Activated CD4-positive, alpha-beta T cell treated with anti-CD3 and anti-CD28 coated beads, Interleukin-2, amount 10 ng/mL, durations not matched to agents 24 days and 14 days (primary cell): ENCODE results near the gene STC2. TPM values are rescaled to one million over a fixed set of nuclear protein-coding genes. Genes with fewer than 3 reads are reported as not detected.
"Not testable (repeated sequence)": the region's sequence is repeated elsewhere in the genome, so short reads cannot be mapped to it uniquely, and the experiment has no call there.

ENCODE experiments used
- DNase-seq: peaks from one replicate; pipeline ENCODE4 v3.0.0; 2022
- H3K27ac Mint-ChIP-seq: one replicate; pipeline ENCODE4 v1.8.0; 2022; ENCODE audit warnings: mild to moderate bottlenecking, mixed read lengths
- H3K27me3 Mint-ChIP-seq: one replicate; pipeline ENCODE4 v1.8.0; 2022; ENCODE audit warnings: mixed read lengths
- H3K36me3 Mint-ChIP-seq: one replicate; pipeline ENCODE4 v1.8.0; 2022; ENCODE audit warnings: low read depth, mild to moderate bottlenecking, mixed read lengths
- H3K4me1 Mint-ChIP-seq: one replicate; pipeline ENCODE4 v1.8.0; 2021; ENCODE audit warnings: mixed read lengths
- H3K4me3 Mint-ChIP-seq: one replicate; pipeline ENCODE4 v1.8.0; 2022; ENCODE audit warnings: mild to moderate bottlenecking, moderate library complexity, mixed read lengths
- H3K9me3 Mint-ChIP-seq: one replicate; pipeline ENCODE4 v1.8.0; 2021; ENCODE audit warnings: mixed read lengths
- intact Hi-C: fragments of 100-400 bp; cut with micrococcal nuclease; formaldehyde crosslinking; loops from one replicate; pipeline ENCODE4 v1.15.1; 2023
- total RNA-seq: library from RNA; stranded (reverse); gene quantifications from 2 replicates; pipeline ENCODE4 v1.2.3, GENCODE V29; 2022

Gene STC2
- total RNA-seq, 1 donor from 2014 or later, result 41.0 TPM

- Mint-ChIP-seq H3K27ac (no peak overlapping the region), H3K4me1 (peaks cover 18% of the 10 kb centered on the region), H3K27me3 (peaks cover 60% of the 10 kb centered on the region), H3K9me3 (no peaks in the 10 kb centered on the region), H3K4me3 (no peak overlapping the region), H3K36me3 (no peaks in the 10 kb centered on the region)
- intact Hi-C loops, result no loop called here
- DNase-seq, result no peak
Observed at GRCh38 chr5:173290477-173291131, 37.6 kb downstream of the STC2 start.

DNA sequence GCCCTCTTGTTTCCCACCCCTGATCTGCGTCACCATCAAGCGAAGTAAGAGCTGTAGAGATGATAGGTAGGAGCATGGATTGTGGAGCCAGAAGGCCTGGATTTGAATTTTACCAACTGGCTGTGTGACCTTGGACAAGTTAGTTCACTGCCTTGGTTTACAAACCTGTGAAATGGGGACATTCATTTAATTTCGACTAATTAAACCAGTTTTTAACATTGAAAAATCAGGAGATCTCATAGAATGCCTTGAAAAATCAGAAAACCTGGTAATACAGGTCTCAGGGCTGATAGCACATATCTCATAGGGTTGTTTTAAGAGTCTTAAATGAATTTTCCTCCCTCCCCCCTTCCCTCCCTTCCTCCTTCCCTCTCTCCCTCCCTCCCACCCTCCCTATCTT is 38.8 kb downstream of the STC2 start:
- Mint-ChIP-seq H3K27ac (no peak overlapping the region), H3K4me3 (no peak overlapping the region), H3K4me1 (peaks cover 14% of the 10 kb centered on the region), H3K27me3 (peaks cover 64% of the 10 kb centered on the region), H3K36me3 (peaks cover 4% of the 10 kb centered on the region), H3K9me3 (peaks cover 11% of the 10 kb centered on the region)
- no peak for DNase-seq
- intact Hi-C loops, result no loop called here

DNA sequence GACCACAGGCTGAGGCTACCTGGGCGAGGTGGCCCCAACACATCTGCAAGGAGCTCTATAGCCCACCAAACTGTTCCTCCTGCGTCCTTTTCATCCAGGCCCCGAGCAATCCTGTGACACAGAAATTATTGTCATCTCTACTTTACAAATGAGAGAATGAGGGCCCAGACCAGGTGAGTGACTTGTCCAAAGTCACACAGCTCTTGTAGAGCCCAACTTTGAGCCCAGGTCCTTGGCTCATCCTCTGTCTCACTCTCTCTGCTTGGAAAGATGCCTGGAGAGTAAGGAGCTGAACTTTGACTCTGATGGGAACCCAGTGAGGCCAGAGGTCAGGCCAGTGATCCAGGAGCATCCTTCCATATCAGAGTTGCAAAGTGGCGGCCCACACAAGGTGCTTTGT is 39.6 kb downstream of the STC2 start:
- Mint-ChIP-seq H3K9me3 (peaks cover 15% of the 10 kb centered on the region), H3K27me3 (peaks cover 63% of the 10 kb centered on the region), H3K4me1 (peaks cover 10% of the 10 kb centered on the region), H3K27ac (no peak overlapping the region), H3K36me3 (peaks cover 4% of the 10 kb centered on the region), H3K4me3 (no peak overlapping the region)
- intact Hi-C loops, result no loop called here
- no peak for DNase-seq

- peaks cover 8% of the 10 kb centered on the region for H3K4me1 Mint-ChIP-seq
- H3K4me3 Mint-ChIP-seq, result no peak overlapping the region
- peaks cover 71% of the 10 kb centered on the region for H3K27me3 Mint-ChIP-seq
- peaks cover 4% of the 10 kb centered on the region for H3K36me3 Mint-ChIP-seq
- peaks cover 15% of the 10 kb centered on the region for H3K9me3 Mint-ChIP-seq
- intact Hi-C loops, result no loop called here
- H3K27ac Mint-ChIP-seq, result no peak overlapping the region
- DNase-seq, result no peak
Observed at GRCh38 chr5:173287086-173287485, 41.1 kb downstream of the STC2 start.

DNA sequence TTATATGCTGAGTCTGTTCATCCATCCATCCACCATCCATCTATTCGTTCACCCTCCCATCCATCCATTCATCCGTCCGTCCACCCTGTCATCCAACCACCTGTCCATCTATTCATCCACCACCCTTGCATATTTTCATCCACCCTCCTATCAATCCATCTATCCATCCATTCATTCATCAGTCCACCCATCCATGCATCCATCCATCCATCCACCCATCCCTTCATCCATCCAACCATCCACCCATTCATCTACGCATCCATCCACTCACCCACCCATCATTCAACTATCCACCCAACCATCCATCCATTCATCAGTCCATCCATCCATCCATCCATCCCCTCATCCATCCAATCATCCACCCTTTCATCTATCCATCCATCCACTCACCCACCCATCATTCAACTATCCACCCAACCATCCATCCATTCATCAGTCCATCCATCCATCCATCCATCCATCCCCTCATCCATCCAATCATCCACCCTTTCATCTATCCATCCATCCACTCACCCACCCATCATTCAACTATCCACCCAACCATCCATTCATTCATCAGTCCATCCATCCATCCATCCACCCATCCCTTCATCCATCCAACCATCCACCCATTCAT is 43.8 kb downstream of the STC2 start:
- peaks cover 53% of the 10 kb centered on the region for H3K27me3 Mint-ChIP-seq
- H3K4me1 Mint-ChIP-seq, DNase-seq, H3K36me3 Mint-ChIP-seq, intact Hi-C loops, H3K27ac Mint-ChIP-seq: not testable (repeated sequence)
- peak overlapping the region; percentile 44 for H3K4me3 Mint-ChIP-seq
- H3K9me3 Mint-ChIP-seq, result peaks cover 15% of the 10 kb centered on the region

DNA sequence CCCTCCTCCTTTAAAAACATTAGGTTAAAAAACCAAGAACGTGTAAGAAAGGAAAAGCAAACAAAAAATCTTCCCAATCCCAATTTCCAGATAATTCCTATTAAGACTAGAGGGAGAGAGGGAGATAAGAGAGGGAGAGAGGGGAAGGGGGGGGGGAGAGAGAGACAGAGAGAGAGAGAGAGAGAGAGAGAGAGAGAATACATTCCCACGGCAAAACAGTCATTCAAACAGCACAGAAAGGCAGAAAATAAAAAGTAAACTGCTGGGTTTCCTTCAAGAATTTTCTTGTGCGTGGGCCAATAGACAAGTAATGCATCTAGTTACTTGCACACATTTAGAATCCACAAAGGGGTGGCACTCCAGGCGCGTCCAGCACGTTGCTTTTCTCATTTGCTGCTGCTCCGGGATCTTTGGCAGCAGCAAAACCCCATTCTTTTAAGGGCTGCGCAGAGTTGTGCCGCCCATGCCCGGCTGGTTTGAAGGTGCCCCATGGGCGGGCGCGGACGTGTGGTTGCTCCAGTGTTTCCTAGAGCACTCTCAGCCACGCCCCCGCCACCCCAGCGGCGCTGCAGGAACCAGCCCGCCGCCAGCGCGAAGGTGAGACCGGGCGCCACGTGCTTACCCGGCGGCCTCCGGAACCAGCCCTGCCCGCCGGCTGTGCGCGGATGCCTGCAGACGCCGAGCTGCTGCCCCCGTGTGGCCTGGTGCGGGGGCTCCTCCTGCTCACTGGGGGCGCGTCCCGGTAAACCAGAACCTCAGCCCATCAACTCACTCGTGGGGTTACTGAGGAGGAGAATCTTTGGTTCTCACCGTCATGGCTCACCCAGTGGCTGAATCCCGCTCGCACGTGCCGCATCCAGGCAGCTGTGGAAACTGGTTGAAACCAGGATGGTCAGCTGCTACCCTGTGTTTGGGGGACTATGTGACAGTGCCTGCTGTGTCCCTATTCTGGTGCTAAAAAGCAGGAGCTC is 44.6 kb downstream of the STC2 start:
- peak; percentile 91 for DNase-seq
- H3K27me3 Mint-ChIP-seq, result peaks cover 51% of the 10 kb centered on the region
- intact Hi-C loops, result loop anchor here (2.0 kb wide), 1 partner anchor 305 kb away; no protein-coding TSS in a partner anchor
- H3K27ac Mint-ChIP-seq, result no peak overlapping the region
- H3K36me3 Mint-ChIP-seq, result peaks cover 4% of the 10 kb centered on the region
- H3K4me3 Mint-ChIP-seq, result peak overlapping the region; percentile 26
- H3K9me3 Mint-ChIP-seq, result peaks cover 15% of the 10 kb centered on the region
- H3K4me1 Mint-ChIP-seq, result peaks cover 8% of the 10 kb centered on the region

GRCh38 chr5:173282916-173283315 is 45.3 kb downstream of the STC2 start:
- peaks cover 49% of the 10 kb centered on the region for H3K27me3 Mint-ChIP-seq
- no peak overlapping the region for H3K27ac Mint-ChIP-seq
- H3K4me1 Mint-ChIP-seq, result peaks cover 7% of the 10 kb centered on the region
- no peak for DNase-seq
- intact Hi-C loops, result loop anchor here (2.0 kb wide), 1 partner anchor 304 kb away; no protein-coding TSS in a partner anchor
- peaks cover 15% of the 10 kb centered on the region for H3K9me3 Mint-ChIP-seq
- H3K4me3 Mint-ChIP-seq, result peak overlapping the region; percentile 26
- H3K36me3 Mint-ChIP-seq, result peaks cover 4% of the 10 kb centered on the region

DNA sequence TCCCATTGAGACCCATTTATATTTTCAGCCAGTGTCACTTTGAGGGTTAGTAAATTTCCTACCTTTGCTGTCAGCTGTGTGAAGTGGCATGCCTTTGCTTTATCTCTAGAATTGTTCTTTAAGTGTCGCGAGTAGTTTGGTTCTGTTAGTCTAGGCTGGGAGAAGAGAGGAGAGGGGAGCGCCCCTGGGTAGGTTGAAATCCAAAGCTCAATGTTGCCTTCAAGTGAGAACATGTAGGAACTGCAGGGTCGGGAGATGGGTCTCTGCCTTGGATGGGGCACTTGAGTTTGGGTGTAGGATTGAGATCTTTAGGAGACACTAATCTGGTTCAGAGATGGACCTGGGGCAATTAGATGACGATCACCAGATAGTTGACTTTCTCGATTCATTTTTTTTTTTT is 46.3 kb downstream of the STC2 start:
- H3K27ac Mint-ChIP-seq, result no peak overlapping the region
- peaks cover 15% of the 10 kb centered on the region for H3K9me3 Mint-ChIP-seq
- DNase-seq, result no peak
- H3K4me3 Mint-ChIP-seq, result no peak overlapping the region
- peaks cover 48% of the 10 kb centered on the region for H3K27me3 Mint-ChIP-seq
- H3K4me1 Mint-ChIP-seq, result peaks cover 6% of the 10 kb centered on the region
- intact Hi-C loops, result loop anchor here (2.0 kb wide), 1 partner anchor 303 kb away; no protein-coding TSS in a partner anchor
- peaks cover 4% of the 10 kb centered on the region for H3K36me3 Mint-ChIP-seq

DNA sequence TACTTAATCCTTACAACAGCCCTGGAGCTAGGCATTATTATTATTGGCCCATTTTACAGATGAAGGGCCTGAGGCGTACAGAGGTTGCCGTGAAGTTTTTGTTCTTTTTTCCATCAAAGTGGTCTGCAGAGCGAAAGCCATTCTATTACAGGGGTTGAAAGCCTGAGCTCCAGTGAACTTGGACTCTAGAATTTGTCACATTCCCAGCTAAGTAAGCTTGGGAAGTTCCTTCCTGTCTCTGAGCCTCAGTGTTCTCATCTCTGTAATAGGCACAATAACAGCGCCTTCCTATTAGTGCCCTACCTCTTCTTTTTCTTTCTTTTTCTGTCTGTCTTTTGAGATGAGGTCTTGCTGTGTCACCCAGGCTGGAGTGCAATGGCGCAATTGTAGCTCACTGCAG is 49.0 kb downstream of the STC2 start:
- intact Hi-C loops, result no loop called here
- Mint-ChIP-seq H3K27ac (no peak overlapping the region), H3K9me3 (peaks cover 2% of the 10 kb centered on the region), H3K4me1 (peaks cover 3% of the 10 kb centered on the region), H3K4me3 (no peak overlapping the region), H3K27me3 (peaks cover 42% of the 10 kb centered on the region), H3K36me3 (no peaks in the 10 kb centered on the region)
- no peak for DNase-seq

GRCh38 chr5:173278641-173279040 is 49.6 kb downstream of the STC2 start:
- intact Hi-C loops, result no loop called here
- no peak overlapping the region for H3K27ac Mint-ChIP-seq
- DNase-seq, result no peak
- peaks cover 41% of the 10 kb centered on the region for H3K27me3 Mint-ChIP-seq
- H3K4me1 Mint-ChIP-seq, result peaks cover 3% of the 10 kb centered on the region
- H3K36me3 Mint-ChIP-seq, result no peaks in the 10 kb centered on the region
- no peaks in the 10 kb centered on the region for H3K9me3 Mint-ChIP-seq
- H3K4me3 Mint-ChIP-seq, result no peak overlapping the region

- DNase-seq, result no peak
- Mint-ChIP-seq H3K4me3 (no peak overlapping the region), H3K27ac (no peak overlapping the region), H3K27me3 (peaks cover 38% of the 10 kb centered on the region), H3K36me3 (no peaks in the 10 kb centered on the region), H3K9me3 (no peaks in the 10 kb centered on the region), H3K4me1 (peaks cover 2% of the 10 kb centered on the region)
- intact Hi-C loops, result no loop called here
Observed at GRCh38 chr5:173278172-173278571, 50.0 kb downstream of the STC2 start.

DNA sequence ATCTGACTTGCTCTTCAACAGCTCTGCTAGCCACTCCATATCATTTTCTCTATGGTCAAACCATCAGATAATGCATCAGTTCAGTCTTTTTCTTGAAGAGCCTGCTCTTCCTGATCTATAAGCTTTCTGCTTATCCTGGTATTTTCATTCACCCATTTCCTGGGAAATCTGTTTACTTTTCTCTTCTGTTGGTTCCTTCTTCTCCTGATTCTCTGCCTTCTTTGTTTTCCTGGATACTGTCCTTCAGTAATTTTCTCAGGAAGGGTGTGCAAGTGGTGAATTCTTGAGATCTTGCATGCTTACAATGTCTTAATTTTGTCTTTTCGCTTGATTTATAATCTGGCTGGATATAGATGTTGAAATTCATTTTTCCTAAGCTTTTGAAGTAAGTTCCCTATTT is 53.4 kb downstream of the STC2 start:
- peaks cover 23% of the 10 kb centered on the region for H3K27me3 Mint-ChIP-seq
- H3K36me3 Mint-ChIP-seq, result no peaks in the 10 kb centered on the region
- H3K27ac Mint-ChIP-seq, result no peak overlapping the region
- DNase-seq, result no peak
- H3K4me1 Mint-ChIP-seq, result no peaks in the 10 kb centered on the region
- intact Hi-C loops, result no loop called here
- H3K4me3 Mint-ChIP-seq, result no peak overlapping the region
- no peaks in the 10 kb centered on the region for H3K9me3 Mint-ChIP-seq

DNA sequence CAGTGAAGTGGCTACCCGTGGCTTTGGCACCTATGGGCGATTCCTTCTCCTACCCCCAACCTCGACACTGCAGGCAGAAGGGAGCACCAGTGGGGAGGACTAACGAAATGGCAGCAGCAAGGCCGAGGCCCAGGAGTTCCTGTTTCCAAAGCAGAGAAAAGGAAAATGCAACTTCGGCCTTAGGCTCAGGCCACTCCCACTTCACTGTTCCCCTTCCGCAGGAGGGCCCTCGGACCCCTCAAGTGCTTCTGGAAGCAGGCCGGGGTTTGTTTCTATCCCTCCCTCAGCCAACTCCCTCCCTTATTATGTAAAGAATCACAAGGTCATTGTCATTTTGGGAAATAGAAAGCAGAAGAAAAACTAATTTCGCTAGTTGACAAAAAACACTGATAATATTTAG is 56.8 kb downstream of the STC2 start:
- Mint-ChIP-seq H3K27ac (no peak overlapping the region), H3K4me3 (no peak overlapping the region), H3K4me1 (no peaks in the 10 kb centered on the region), H3K36me3 (no peaks in the 10 kb centered on the region), H3K27me3 (peaks cover 19% of the 10 kb centered on the region), H3K9me3 (no peaks in the 10 kb centered on the region)
- no peak for DNase-seq
- intact Hi-C loops, result no loop called here
